Testis (tissue), 3 donors: ENCODE results near the gene MAP3K7CL. TPM values are rescaled to one million over a fixed set of nuclear protein-coding genes. Genes with fewer than 3 reads are reported as not detected.

Source experiments
- DNase-seq: peaks from one replicate; pipeline ENCODE4 v3.0.0-alpha.2; 2019
- H3K27ac ChIP-seq, 2 donors: fragments of 200-600 bp; sonication (generic); one replicate each; pipeline ENCODE4 v1.5.1; 2019
- H3K27me3 ChIP-seq: fragments of 200-600 bp; sonication (generic); one replicate; pipeline ENCODE4 v1.5.1; 2019
- H3K36me3 ChIP-seq: fragments of 200-600 bp; sonication (generic); one replicate; pipeline ENCODE4 v1.5.1; 2017; ENCODE audit warnings: low read depth; ENCODE audit errors: missing control alignments
- H3K4me1 ChIP-seq: fragments of 200-600 bp; sonication (generic); one replicate; pipeline ENCODE4 v1.5.1; 2019
- H3K4me3 ChIP-seq, 2 donors: fragments of 200-600 bp; sonication (generic); one replicate each; pipeline ENCODE4 v1.5.1; 2017 to 2019
- H3K9me3 ChIP-seq: fragments of 200-600 bp; sonication (generic); one replicate; pipeline ENCODE4 v1.5.1; 2017
- POLR2A ChIP-seq: fragments of 450-650 bp; IDR thresholded peaks from one replicate; pipeline ENCODE4 v1.6.1; 2017; ENCODE audit warnings: antibody characterized with exemption, mild to moderate bottlenecking, moderate library complexity
- whole genome bisulfite sequencing, 2 donors: methylation state at CpG; one replicate each; pipeline ENCODE4 v1.1.5; 2018; 5-methylcytosine and 5-hydroxymethylcytosine counted together
- intact Hi-C: fragments of 100-400 bp; cut with DNase I; formaldehyde crosslinking; loops from one replicate; pipeline ENCODE4 v1.15.1; 2023; ENCODE audit warnings: low total_unique reads
- polyA plus RNA-seq: library from polyadenylated mRNA; stranded (reverse); fragments of 350-450 nt; fragmentation: Illumina TruSeq; extraction: RNeasy Lipid Tissue Mini Kit (QIAGEN cat#74804); gene quantifications from one replicate; pipeline ENCODE4 v1.2.3, GENCODE V29; 2014; ENCODE audit warnings: low read depth, low replicate concordance; ENCODE audit not compliant: insufficient read depth
- total RNA-seq, 2 donors: library from RNA; depleted of rRNA; stranded (reverse); fragments of >200 nt; gene quantifications; one replicate each; pipeline ENCODE4 v1.2.3, GENCODE V29; 2016
- TF ChIP-seq, protein P1 (sequence below), 3 experiments: fragments of 450-650 bp in 2 of 3; fragments of 200-600 bp in 1 of 3; sonication (generic) in 1 of 3; IDR thresholded peaks; one replicate each; pipeline ENCODE4 v1.5.1; 2016 to 2019; ENCODE audit warnings: antibody characterized with exemption in 3 of 3, mild to moderate bottlenecking in 2 of 3, moderate library complexity in 1 of 3

The MAP3K7CL gene
- total and polyA plus RNA-seq, 3 donors from 2014 or later = 9.9 to 16.1 (median 15.3) TPM

DNA sequence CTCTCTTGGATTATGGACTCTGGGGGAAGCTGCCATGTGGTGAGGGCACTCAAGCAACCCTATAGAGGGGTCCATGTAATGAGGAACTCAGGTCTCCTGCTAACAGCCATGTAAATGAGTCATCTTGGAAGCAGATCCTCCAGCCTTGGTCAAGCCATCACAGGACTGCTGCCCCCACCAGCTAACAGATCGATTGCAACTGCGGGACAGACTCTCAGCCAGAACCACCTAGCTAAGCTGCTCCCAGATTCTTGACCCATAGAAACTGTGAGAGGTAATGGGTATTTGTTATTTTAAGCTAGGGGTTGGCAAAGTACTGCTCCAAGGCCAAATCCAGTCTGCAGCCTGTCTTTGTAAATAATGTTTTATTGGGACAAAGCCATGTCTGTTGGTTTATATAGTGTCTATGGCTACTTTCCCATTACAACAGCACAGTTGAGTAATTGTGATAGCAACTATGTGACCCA is 27.6 kb upstream of the MAP3K7CL start:
- no peaks in the 10 kb centered on the region for H3K27me3 ChIP-seq
- no peak overlapping the region for H3K27ac ChIP-seq
- TF ChIP-seq POLR2A = no peak
- TF ChIP-seq, protein P1, sequence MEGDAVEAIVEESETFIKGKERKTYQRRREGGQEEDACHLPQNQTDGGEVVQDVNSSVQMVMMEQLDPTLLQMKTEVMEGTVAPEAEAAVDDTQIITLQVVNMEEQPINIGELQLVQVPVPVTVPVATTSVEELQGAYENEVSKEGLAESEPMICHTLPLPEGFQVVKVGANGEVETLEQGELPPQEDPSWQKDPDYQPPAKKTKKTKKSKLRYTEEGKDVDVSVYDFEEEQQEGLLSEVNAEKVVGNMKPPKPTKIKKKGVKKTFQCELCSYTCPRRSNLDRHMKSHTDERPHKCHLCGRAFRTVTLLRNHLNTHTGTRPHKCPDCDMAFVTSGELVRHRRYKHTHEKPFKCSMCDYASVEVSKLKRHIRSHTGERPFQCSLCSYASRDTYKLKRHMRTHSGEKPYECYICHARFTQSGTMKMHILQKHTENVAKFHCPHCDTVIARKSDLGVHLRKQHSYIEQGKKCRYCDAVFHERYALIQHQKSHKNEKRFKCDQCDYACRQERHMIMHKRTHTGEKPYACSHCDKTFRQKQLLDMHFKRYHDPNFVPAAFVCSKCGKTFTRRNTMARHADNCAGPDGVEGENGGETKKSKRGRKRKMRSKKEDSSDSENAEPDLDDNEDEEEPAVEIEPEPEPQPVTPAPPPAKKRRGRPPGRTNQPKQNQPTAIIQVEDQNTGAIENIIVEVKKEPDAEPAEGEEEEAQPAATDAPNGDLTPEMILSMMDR (IDR thresholded peaks at IDR 0.05) = no peak
- no peaks in the 10 kb centered on the region for H3K9me3 ChIP-seq
- no peaks in the 10 kb centered on the region for H3K36me3 ChIP-seq
- no peaks in the 10 kb centered on the region for H3K4me1 ChIP-seq
- no peak overlapping the region for H3K4me3 ChIP-seq
- intact Hi-C loops = no loop called here
- no peak for DNase-seq
- 92 to 94% methylated on average over 2 of the region's 2 CpGs for WGBS, 2 donors

DNA sequence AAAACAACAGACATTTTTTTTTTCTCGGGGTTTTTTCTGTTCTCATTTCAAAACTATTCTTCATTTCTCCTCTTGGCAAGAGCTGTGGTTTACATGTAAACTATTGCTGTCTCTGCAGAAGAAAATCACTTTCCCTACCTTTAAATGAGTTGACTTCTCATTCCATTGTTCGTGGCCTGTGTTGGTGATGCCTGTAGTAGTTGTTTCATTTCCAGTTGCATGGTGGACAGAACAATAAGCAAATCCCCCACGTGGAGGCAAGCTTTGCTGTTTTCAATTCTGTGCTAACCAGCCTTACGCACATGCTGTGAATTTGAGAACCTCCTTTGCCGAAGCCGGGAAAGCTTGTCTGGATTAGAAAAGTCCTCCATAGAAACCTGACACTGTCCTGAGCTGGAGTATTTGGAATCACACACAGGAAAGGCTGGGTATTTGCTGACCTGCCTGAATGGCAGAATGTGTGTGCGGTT is 26.2 kb upstream of the MAP3K7CL start:
- TF ChIP-seq, protein P1 (IDR thresholded peaks at IDR 0.05) = no peak
- no peak for TF ChIP-seq POLR2A
- Histone ChIP-seq H3K4me1 (no peaks in the 10 kb centered on the region), H3K9me3 (no peaks in the 10 kb centered on the region), H3K36me3 (no peaks in the 10 kb centered on the region), H3K27ac (no peak overlapping the region), H3K27me3 (no peaks in the 10 kb centered on the region), H3K4me3 (no peak overlapping the region)
- no peak for DNase-seq
- WGBS, 2 donors = 76 to 82% methylated on average over 7 of the region's 7 CpGs
- intact Hi-C loops = no loop called here

DNA sequence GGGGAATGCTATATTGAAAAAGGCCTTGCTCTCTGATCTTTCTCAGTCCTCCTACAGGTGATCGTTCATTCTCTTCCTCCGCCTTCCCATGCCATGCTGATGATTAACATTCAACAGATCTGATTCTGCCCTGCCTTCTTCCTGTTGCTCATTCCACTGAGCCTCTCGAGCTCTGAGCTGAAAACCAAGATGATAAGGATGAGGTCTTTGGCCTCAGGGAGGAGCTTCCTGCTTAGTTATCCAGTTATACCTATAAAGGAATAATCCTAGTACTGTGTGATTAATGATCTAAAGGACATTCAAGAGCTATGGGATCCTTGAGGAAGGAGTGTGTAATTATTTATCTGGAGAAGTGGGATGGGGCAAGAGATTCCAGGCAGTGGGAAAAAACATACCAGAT is 25.2 kb upstream of the MAP3K7CL start:
- intact Hi-C loops = no loop called here
- DNase-seq = no peak
- WGBS, 2 donors = 69 to 78% methylated on average over 3 of the region's 3 CpGs
- no peaks in the 10 kb centered on the region for H3K36me3 ChIP-seq
- H3K4me1 ChIP-seq = no peaks in the 10 kb centered on the region
- no peaks in the 10 kb centered on the region for H3K9me3 ChIP-seq
- no peak for TF ChIP-seq POLR2A
- TF ChIP-seq, protein P1 (IDR thresholded peaks at IDR 0.05) = no peak
- no peak overlapping the region for H3K27ac ChIP-seq
- H3K27me3 ChIP-seq = no peaks in the 10 kb centered on the region
- no peak overlapping the region for H3K4me3 ChIP-seq

DNA sequence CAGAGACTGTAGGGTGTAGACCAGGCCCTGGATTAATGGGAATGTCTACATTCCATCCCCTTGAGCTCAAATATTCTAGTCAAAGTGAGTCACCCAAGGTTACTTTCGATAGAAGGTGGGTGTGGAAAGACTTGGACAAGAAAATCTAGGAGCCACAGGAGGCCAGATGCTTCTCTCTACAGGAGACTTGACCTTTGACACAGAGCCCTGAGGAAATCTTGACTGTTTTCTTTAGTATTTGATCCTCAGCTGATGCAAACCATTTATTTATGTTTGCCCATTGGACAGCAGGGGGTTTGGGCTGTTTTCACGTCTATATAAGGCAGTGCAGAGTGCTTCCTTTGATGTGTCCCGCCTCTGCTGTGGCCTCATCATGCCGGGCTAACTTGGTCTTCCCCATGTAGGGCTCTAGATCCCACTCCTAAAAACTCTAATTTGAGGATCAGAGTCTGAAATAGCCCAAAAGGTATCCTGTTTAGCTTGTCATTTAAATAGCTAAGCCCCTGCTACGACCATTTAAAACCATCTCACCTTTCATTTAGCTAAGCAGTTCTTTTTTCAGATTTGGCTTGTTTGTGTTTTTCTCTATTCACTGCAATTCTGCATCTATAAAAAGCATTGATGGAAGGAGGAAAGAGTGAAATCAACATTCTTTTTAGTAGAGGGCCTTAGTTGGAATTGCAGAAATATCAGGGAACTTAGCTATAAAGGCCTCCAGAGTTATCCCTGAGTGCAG is 15.5 kb upstream of the MAP3K7CL start:
- 77 to 78% methylated on average over 5 of the region's 5 CpGs for WGBS, 2 donors
- no peaks in the 10 kb centered on the region for H3K4me1 ChIP-seq
- no peaks in the 10 kb centered on the region for H3K27me3 ChIP-seq
- TF ChIP-seq, protein P1 (IDR thresholded peaks at IDR 0.05) = no peak
- no peak for TF ChIP-seq POLR2A
- H3K36me3 ChIP-seq = no peaks in the 10 kb centered on the region
- no peak overlapping the region for H3K4me3 ChIP-seq
- no peak for DNase-seq
- intact Hi-C loops = no loop called here
- no peak overlapping the region for H3K27ac ChIP-seq
- no peaks in the 10 kb centered on the region for H3K9me3 ChIP-seq

DNA sequence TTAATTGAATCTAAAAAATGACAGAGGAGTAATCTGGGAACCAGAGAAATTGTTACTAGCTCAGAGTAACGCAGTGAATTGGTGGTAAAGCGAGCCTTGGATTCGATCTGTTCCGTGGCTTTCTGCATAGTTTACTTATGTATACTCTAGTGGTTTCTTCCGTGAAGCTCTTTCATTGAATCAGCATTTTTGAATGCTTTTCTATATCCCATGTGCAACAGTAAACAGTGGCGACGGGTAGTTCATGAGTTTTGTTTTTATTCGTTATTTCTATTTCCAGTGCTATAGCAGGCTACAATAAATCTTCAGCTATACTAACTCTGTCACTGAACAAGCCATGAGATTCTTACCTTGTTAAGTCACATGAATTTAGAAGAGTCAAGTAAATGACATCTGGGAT is 14.5 kb upstream of the MAP3K7CL start:
- Histone ChIP-seq H3K9me3 (no peaks in the 10 kb centered on the region), H3K27ac (no peak overlapping the region), H3K27me3 (no peaks in the 10 kb centered on the region), H3K4me1 (no peaks in the 10 kb centered on the region), H3K4me3 (no peak overlapping the region), H3K36me3 (no peaks in the 10 kb centered on the region)
- intact Hi-C loops = no loop called here
- TF ChIP-seq, protein P1 (IDR thresholded peaks at IDR 0.05) = no peak
- no peak for TF ChIP-seq POLR2A
- 87 to 89% methylated on average over 8 of the region's 8 CpGs for WGBS, 2 donors
- DNase-seq = no peak
